Pancreas (tissue), 10 donors: ENCODE data around the gene CRYBB1. TPM values are rescaled to one million over a fixed set of nuclear protein-coding genes. Genes with fewer than 3 reads are reported as not detected.

Source experiments
- ATAC-seq, 4 donors: fragments of 200-7000 bp; cut with Tn5 transposase; one replicate each; pipeline versions ENCODE4 v1.8.0 to v1.9.1; 2020; ENCODE audit warnings: mild to moderate bottlenecking in 4 of 4, moderate library complexity in 4 of 4
- DNase-seq, 6 donors: peaks; one replicate each; pipeline ENCODE4 v3.0.0-alpha.2; 2020
- FAIRE-seq: peaks from 2 replicates; lab custom pipeline; 2012; peaks lifted over from hg19 to GRCh38; lab: Jason Lieb, UNC
- H3K27ac ChIP-seq, 4 donors: fragments of 200-600 bp; sonication (generic); 1 replicate in 3 of 4; 2 replicates in 1 of 4; pipeline versions ENCODE4 v1.5.0 to v1.8.0; 2020
- H3K27me3 ChIP-seq, 4 donors: fragments of 200-600 bp; one replicate each; pipeline ENCODE4 v1.8.0; 2021
- H3K36me3 ChIP-seq, 3 donors: fragments of 200-600 bp; sonication (generic) in 1 of 3; one replicate each; pipeline versions ENCODE4 v1.5.0 to v1.8.0; 2020 to 2021
- H3K4me1 ChIP-seq, 3 donors: fragments of 200-600 bp; one replicate each; pipeline ENCODE4 v1.8.0; 2021
- H3K4me3 ChIP-seq, 4 donors: fragments of 200-600 bp; sonication (generic) in 2 of 4; one replicate each; pipeline versions ENCODE4 v1.5.0 to v1.8.0; 2020 to 2021
- H3K9me3 ChIP-seq, 4 donors: fragments of 200-600 bp; one replicate each; pipeline ENCODE4 v1.8.0; 2021
- CTCF ChIP-seq, 4 donors: fragments of 200-600 bp; sonication (generic) in 3 of 4; IDR thresholded peaks; one replicate each; pipeline versions ENCODE4 v1.5.0 to v1.8.0; 2021; ENCODE audit warnings: antibody characterized with exemption in 4 of 4
- WGBS, 2 donors: extraction: QIAGEN DNeasy Blood & Tissue Kit; methylation state at CpG; one replicate each; pipeline ENCODE4 v1.1.7; 2013; 5-methylcytosine and 5-hydroxymethylcytosine counted together
- intact Hi-C, 3 donors: fragments of 100-400 bp; cut with DNase I; formaldehyde crosslinking; loops; one replicate each; pipeline versions ENCODE4 v1.11.1 to v1.14.2; 2022
- polyA plus RNA-seq, 2 donors: library from polyadenylated mRNA; stranded (reverse); fragments of 200-250 nt; gene quantifications; one replicate each; pipeline ENCODE4 v1.2.3, GENCODE V29; 2013
- total RNA-seq, 6 donors: library from RNA; stranded (reverse); fragmentation: NEBNext Ultra II Directional in 4 of 6; extraction: Animal tissue kit (Norgen Biotek cat#: 25700) in 4 of 6; gene quantifications; one replicate each; pipeline versions ENCODE4 v1.2.1 to v1.2.4, GENCODE V29; 2021 to 2023
- donor health status: healthy with polysubstance abuse.
- donor health status: DM: no; HTN: no; CAD: no; lungs with moderate emphysema.
- donor health status: DM: no; HTN: no; CAD: no.
- donor health status: control.
- donor health status: control.
- donor health status: Bipolar disorder and iron deficiency.
- donor health status: DM: yes; HTN: yes; CAD: no.
- donor health status: DM: no; HTN: no; CAD: no.
- donor health status: DM: no; HTN: no; CAD: no.
- donor health status: DM: yes; HTN: yes; CAD: no.

CRYBB1 gene
- total and polyA plus RNA-seq, 8 donors, result 0.14 to 0.66 (median 0.34) TPM; not detected in 3

GRCh38 chr22:26604368-26604767, 13.5 kb downstream of the CRYBB1 start:
- H3K4me3 ChIP-seq, result no peak overlapping the region
- H3K27me3 ChIP-seq, result no peaks in the 10 kb centered on the region
- H3K9me3 ChIP-seq, result no peaks in the 10 kb centered on the region
- FAIRE-seq, result no peak
- TF ChIP-seq CTCF (IDR thresholded peaks at IDR 0.05), result no peak
- intact Hi-C loops, result no loop called here
- DNase-seq, result no peak
- ATAC-seq, result no peak
- H3K36me3 ChIP-seq, result no peaks in the 10 kb centered on the region
- H3K27ac ChIP-seq, result no peak overlapping the region
- no peaks in the 10 kb centered on the region for H3K4me1 ChIP-seq
- 80 to 81% methylated on average over 1 of the region's 1 CpG for WGBS, 2 donors

DNA sequence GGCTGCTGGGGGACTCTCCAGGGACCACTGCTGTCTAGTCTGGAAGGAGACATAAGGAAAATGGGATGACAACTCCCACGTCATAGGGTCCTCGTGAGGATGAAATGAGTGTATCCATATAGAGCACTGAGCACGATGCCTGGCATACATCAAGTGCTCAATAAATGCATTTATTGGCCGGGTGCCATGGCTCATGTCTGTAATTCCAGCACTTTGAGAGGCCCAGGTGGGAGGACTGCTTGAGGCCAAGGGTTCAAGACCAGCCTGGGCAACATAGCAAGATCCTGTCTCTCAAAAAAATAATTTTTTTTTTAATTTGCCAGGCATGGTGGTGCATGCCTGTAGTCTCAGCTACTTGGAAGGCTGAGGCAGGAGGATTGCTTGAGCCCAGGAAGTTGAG, 15.7 kb downstream of the CRYBB1 start:
- FAIRE-seq, result no peak
- Histone ChIP-seq H3K9me3 (no peaks in the 10 kb centered on the region), H3K4me3 (no peak overlapping the region), H3K4me1 (peaks cover 0 to 4% (median 0%) of the 10 kb centered on the region in 3 donors), H3K27ac (no peak overlapping the region), H3K27me3 (no peaks in the 10 kb centered on the region), H3K36me3 (no peaks in the 10 kb centered on the region)
- 72 to 75% methylated on average over 4 of the region's 4 CpGs for WGBS, 2 donors
- ATAC-seq, result no peak
- no peak for DNase-seq
- intact Hi-C loops, result no loop called here
- no peak for TF ChIP-seq CTCF (IDR thresholded peaks at IDR 0.05)

DNA sequence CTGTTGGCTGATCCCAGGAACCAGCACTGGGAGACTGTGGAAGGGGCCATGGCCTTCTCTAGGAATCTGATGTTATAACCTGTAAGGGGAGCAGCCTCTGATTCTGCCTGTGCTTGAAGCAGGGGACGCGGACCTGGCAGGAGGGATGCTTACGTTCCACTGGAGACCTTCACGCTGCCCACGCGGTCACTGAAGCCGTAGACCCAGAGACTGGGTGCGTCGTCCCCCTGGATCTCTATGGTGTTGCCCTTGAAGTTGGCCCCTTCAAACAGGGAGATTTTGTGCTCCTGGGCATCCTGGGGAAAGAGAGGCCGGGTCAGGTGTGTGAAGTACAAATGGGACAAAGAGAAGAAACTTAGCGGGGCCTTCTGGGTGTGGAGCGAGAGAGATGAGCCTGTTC, 16.1 kb downstream of the CRYBB1 start:
- Histone ChIP-seq H3K4me1 (peaks cover 0 to 4% (median 0%) of the 10 kb centered on the region in 3 donors), H3K27me3 (no peaks in the 10 kb centered on the region), H3K9me3 (no peaks in the 10 kb centered on the region), H3K27ac (no peak overlapping the region), H3K36me3 (no peaks in the 10 kb centered on the region), H3K4me3 (no peak overlapping the region)
- FAIRE-seq (no peak), ATAC-seq (no peak), DNase-seq (no peak)
- intact Hi-C loops, result no loop called here
- TF ChIP-seq CTCF (IDR thresholded peaks at IDR 0.05), result no peak
- WGBS, 2 donors, result 84 to 86% methylated on average over 12 of the region's 12 CpGs

- TF ChIP-seq CTCF (IDR thresholded peaks at IDR 0.05), result no peak
- H3K4me1 ChIP-seq, result peaks cover 0 to 4% (median 0%) of the 10 kb centered on the region in 3 donors
- ATAC-seq, result no peak
- H3K27me3 ChIP-seq, result no peaks in the 10 kb centered on the region
- no peaks in the 10 kb centered on the region for H3K9me3 ChIP-seq
- H3K4me3 ChIP-seq, result no peak overlapping the region
- 74 to 80% methylated on average over 11 of the region's 11 CpGs for WGBS, 2 donors
- H3K36me3 ChIP-seq, result no peaks in the 10 kb centered on the region
- no peak overlapping the region for H3K27ac ChIP-seq
- no peak for FAIRE-seq
- DNase-seq, result no peak
- intact Hi-C loops, result no loop called here
These were observed 18.3 kb downstream of the CRYBB1 start for GRCh38 chr22:26599505-26599904.

DNA sequence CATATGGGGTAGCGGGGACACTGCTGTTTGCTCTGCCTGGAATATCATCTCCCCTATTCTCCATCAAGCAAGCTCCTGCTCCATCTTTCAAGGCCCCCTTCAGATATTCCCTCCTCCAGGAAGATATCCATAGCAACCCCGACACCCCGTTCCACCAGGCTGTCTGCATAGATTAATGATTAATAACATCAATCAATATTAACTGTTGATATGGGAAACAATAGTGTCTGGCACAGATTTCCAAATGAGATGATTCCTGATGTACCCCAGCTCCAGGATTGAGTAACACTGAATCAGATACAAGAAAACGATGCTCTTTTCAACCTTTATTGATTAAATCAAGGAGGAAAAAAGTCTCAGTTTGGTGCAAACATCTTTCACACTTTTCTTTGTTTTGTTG, 20.3 kb downstream of the CRYBB1 start:
- FAIRE-seq, result no peak
- DNase-seq, result no peak
- no peak overlapping the region for H3K27ac ChIP-seq
- no peaks in the 10 kb centered on the region for H3K9me3 ChIP-seq
- no peak overlapping the region for H3K4me3 ChIP-seq
- H3K4me1 ChIP-seq, result peaks cover 0 to 4% (median 0%) of the 10 kb centered on the region in 3 donors
- WGBS, 2 donors, result 30 to 32% methylated on average over 4 of the region's 4 CpGs
- H3K27me3 ChIP-seq, result no peaks in the 10 kb centered on the region
- no peak for TF ChIP-seq CTCF (IDR thresholded peaks at IDR 0.05)
- H3K36me3 ChIP-seq, result no peaks in the 10 kb centered on the region
- peak in 1 of 4 donors; percentile 26 for ATAC-seq
- intact Hi-C loops, result no loop called here
